Heart right ventricle (tissue), 16 donors: ENCODE results near the gene MYO7B. TPM values are rescaled to one million over a fixed set of nuclear protein-coding genes. Genes with fewer than 3 reads are reported as not detected.
A peak's percentile ranks its signal among the peaks of the same experiment; 100 is the strongest.

ENCODE experiments used
- ATAC-seq, 8 donors: fragments of 200-7000 bp; cut with Tn5 transposase; one replicate each; pipeline ENCODE4 v1.9.1; 2020; ENCODE audit warnings: mild to moderate bottlenecking in 8 of 8, moderate library complexity in 8 of 8, moderate number of reproducible peaks in 1 of 8
- DNase-seq, 2 donors: peaks; one replicate each; pipeline ENCODE4 v3.0.0-alpha.2; 2020
- H3K27ac ChIP-seq, 10 donors: fragments of 200-600 bp; sonication (generic) in 2 of 10; one replicate each; pipeline versions ENCODE4 v1.5.0 to v1.8.0; 2020 to 2022; ENCODE audit warnings: mild to moderate bottlenecking in 3 of 10
- H3K27me3 ChIP-seq, 7 donors: fragments of 200-600 bp; one replicate each; pipeline ENCODE4 v1.8.0; 2021 to 2022; ENCODE audit warnings: mild to moderate bottlenecking in 2 of 7
- H3K36me3 ChIP-seq, 9 donors: fragments of 200-600 bp; sonication (generic) in 1 of 9; one replicate each; pipeline versions ENCODE4 v1.5.0 to v1.8.0; 2020 to 2022; ENCODE audit warnings: mild to moderate bottlenecking in 2 of 9
- H3K4me1 ChIP-seq, 9 donors: fragments of 200-600 bp; sonication (generic) in 1 of 9; one replicate each; pipeline versions ENCODE4 v1.5.0 to v1.8.0; 2020 to 2022; ENCODE audit warnings: mild to moderate bottlenecking in 4 of 9
- H3K4me3 ChIP-seq, 10 donors: fragments of 200-600 bp; sonication (generic) in 2 of 10; one replicate each; pipeline versions ENCODE4 v1.5.0 to v1.8.0; 2020 to 2022; ENCODE audit warnings: mild to moderate bottlenecking in 7 of 10, moderate library complexity in 2 of 10
- H3K9me3 ChIP-seq, 11 donors: fragments of 200-600 bp in 10 of 11; sonication (generic) in 2 of 11; one replicate each; pipeline versions ENCODE4 v1.5.0 to v1.8.0; 2013 to 2022; ENCODE audit warnings: mild to moderate bottlenecking in 2 of 11, control low read depth in 1 of 11, moderate library complexity in 1 of 11
- CTCF ChIP-seq, 9 donors: fragments of 200-600 bp; sonication (generic) in 2 of 9; IDR thresholded peaks; one replicate each; pipeline versions ENCODE4 v1.5.0 to v1.8.0; 2021 to 2022; ENCODE audit warnings: antibody characterized with exemption in 9 of 9, mild to moderate bottlenecking in 5 of 9, moderate library complexity in 1 of 9
- WGBS, 2 donors: extraction: QIAGEN DNeasy Blood & Tissue Kit; methylation state at CpG; one replicate each; pipeline ENCODE4 v1.1.7; 2013; ENCODE audit warnings: inconsistent platforms in 1 of 2; 5-methylcytosine and 5-hydroxymethylcytosine counted together
- intact Hi-C, 10 donors: fragments of 100-400 bp; cut with DNase I; formaldehyde crosslinking; loops; one replicate each; pipeline versions ENCODE4 v1.11.1 to v1.14.2; 2022
- polyA plus RNA-seq, 2 donors: library from polyadenylated mRNA; stranded (reverse); fragments of 200-250 nt; gene quantifications; one replicate each; pipeline ENCODE4 v1.2.3, GENCODE V29; 2013
- total RNA-seq, 10 donors: library from RNA; stranded (reverse); fragmentation: NEBNext Ultra II Directional in 3 of 10; extraction: Animal tissue kit (Norgen Biotek cat#: 25700) in 3 of 10; gene quantifications; one replicate each; pipeline versions ENCODE4 v1.2.1 to v1.2.4, GENCODE V29; 2021 to 2023
- donor health status: Arrhythmogenic right ventricular cardiomyopathy.
- donor health status: ischemic (EF 13 %, LVEDD 7.1; RV severe dilation, severe dysfunction).
- donor health status: healthy with polysubstance abuse.
- donor health status: DM: no; HTN: yes; CAD: no.
- donor health status: DM: no; HTN: no; CAD: no.
- donor health status: ischemic (EF 25% LVEDD 6.9; RV normal size, moderate dysfunction).
- donor health status: ischemic (EF 25% LVEDD 5.7; RV mildly dilated, moderate dysfunction).
- donor health status: healthy.
- donor health status: DM: yes; HTN: yes; CAD: no.
- donor health status: Ischemic cardiomyopathy.
- donor health status: ischemic (EF 35%, LVEDD 5.7; RV mildly dilated, moderate dysfunction).
- donor health status: nonischemic (EF 11% LVEDD 7.7; RV severe dilation, severe dysfunction).
- donor health status: DM: yes; HTN: yes; CAD: no.
- donor health status: PGD.
- donor health status: ischemic (EF 29% LVEDD 5.4; RV normal size, mild dysfunction).
- donor health status: nonischemic (EF 23%, LVEDD 6.1; RV moderate dilation, normal function).

The MYO7B gene
- total and polyA plus RNA-seq, 12 donors: 0.42 to 2.3 (median 0.90) TPM

- ATAC-seq (peak in 1 of 8 donors; percentile 33), DNase-seq (no peak)
- H3K9me3 ChIP-seq: peaks cover 0 to 35% (median 11%) of the 10 kb centered on the region in 11 donors
- H3K36me3 ChIP-seq: no peaks in the 10 kb centered on the region
- no peaks in the 10 kb centered on the region for H3K4me1 ChIP-seq
- H3K4me3 ChIP-seq: no peak overlapping the region
- intact Hi-C loops: no loop called here
- H3K27me3 ChIP-seq: no peaks in the 10 kb centered on the region
- 53 to 62% methylated on average over 3 of the region's 3 CpGs for WGBS, 2 donors
- TF ChIP-seq CTCF (IDR thresholded peaks at IDR 0.05): no peak
- no peak overlapping the region for H3K27ac ChIP-seq
Measured at GRCh38 chr2:127614731-127615130, 79.2 kb downstream of the MYO7B start.

GRCh38 chr2:127615511-127616166 lies 80.2 kb downstream of the MYO7B start:
- ATAC-seq (no peak), DNase-seq (no peak)
- H3K9me3 ChIP-seq: peaks cover 0 to 32% (median 11%) of the 10 kb centered on the region in 11 donors
- no peak overlapping the region for H3K27ac ChIP-seq
- H3K36me3 ChIP-seq: no peaks in the 10 kb centered on the region
- WGBS, 2 donors: 82 to 85% methylated on average over 18 of the region's 18 CpGs
- no peak overlapping the region for H3K4me3 ChIP-seq
- no peaks in the 10 kb centered on the region for H3K27me3 ChIP-seq
- TF ChIP-seq CTCF (IDR thresholded peaks at IDR 0.05): no peak
- intact Hi-C loops: no loop called here
- H3K4me1 ChIP-seq: no peaks in the 10 kb centered on the region

- TF ChIP-seq CTCF (IDR thresholded peaks at IDR 0.05): no peak
- 77 to 81% methylated on average over 7 of the region's 7 CpGs for WGBS, 2 donors
- H3K27me3 ChIP-seq: peaks cover 0 to 4% (median 0%) of the 10 kb centered on the region in 7 donors
- H3K27ac ChIP-seq: no peak overlapping the region
- no peak overlapping the region for H3K4me3 ChIP-seq
- H3K36me3 ChIP-seq: no peaks in the 10 kb centered on the region
- DNase-seq (no peak), ATAC-seq (no peak)
- intact Hi-C loops: no loop called here
- H3K4me1 ChIP-seq: no peaks in the 10 kb centered on the region
- H3K9me3 ChIP-seq: peaks cover 0 to 5% (median 2%) of the 10 kb centered on the region in 11 donors
Measured at GRCh38 chr2:127618551-127619202, 83.2 kb downstream of the MYO7B start.

- Histone ChIP-seq H3K27me3 (peaks cover 0 to 4% (median 0%) of the 10 kb centered on the region in 7 donors), H3K4me3 (no peak overlapping the region), H3K4me1 (no peaks in the 10 kb centered on the region), H3K36me3 (no peaks in the 10 kb centered on the region), H3K27ac (no peak overlapping the region), H3K9me3 (no peaks in the 10 kb centered on the region)
- 93 to 96% methylated on average over 6 of the region's 6 CpGs for WGBS, 2 donors
- no peak for TF ChIP-seq CTCF (IDR thresholded peaks at IDR 0.05)
- DNase-seq: no peak
- intact Hi-C loops: no loop called here
- no peak for ATAC-seq
Measured at GRCh38 chr2:127619203-127619590, 83.7 kb downstream of the MYO7B start.
